HG02610 (cell line): ENCODE measurements around the gene VPS16.
"Not testable (repeated sequence)": the region's sequence is repeated elsewhere in the genome, so short reads cannot be mapped to it uniquely, and the experiment has no call there.

ENCODE experiments used
- ATAC-seq: cut with Tn5 transposase; IDR thresholded peaks from one replicate; pipeline ENCODE4 v1.9.1; 2021; ENCODE audit warnings: mild to moderate bottlenecking, moderate library complexity; ENCODE audit not compliant: unreplicated experiment

The VPS16 gene

GRCh38 chr20:2894221-2894620, 53.7 kb downstream of the VPS16 start:
- no peak for ATAC-seq

- ATAC-seq: not testable (repeated sequence)
Measured at GRCh38 chr20:2895154-2895553, 54.6 kb downstream of the VPS16 start.

GRCh38 chr20:2899243-2899642, 58.7 kb downstream of the VPS16 start:
- peak; percentile 62 for ATAC-seq

- ATAC-seq: no peak
Measured at GRCh38 chr20:2900845-2901592, 60.5 kb downstream of the VPS16 start.

GRCh38 chr20:2902291-2902690, 61.7 kb downstream of the VPS16 start:
- ATAC-seq: no peak

GRCh38 chr20:2902818-2903217, 62.3 kb downstream of the VPS16 start:
- no peak for ATAC-seq

GRCh38 chr20:2903686-2904085, 63.1 kb downstream of the VPS16 start:
- no peak for ATAC-seq

- ATAC-seq: no peak
Measured at GRCh38 chr20:2907519-2907918, 67.0 kb downstream of the VPS16 start.

- no peak for ATAC-seq
Measured at GRCh38 chr20:2909953-2910352, 69.4 kb downstream of the VPS16 start.

- no peak for ATAC-seq
Measured at GRCh38 chr20:2911200-2911599, 70.7 kb downstream of the VPS16 start.

- no peak for ATAC-seq
Measured at GRCh38 chr20:2914160-2914559, 73.6 kb downstream of the VPS16 start.
